Liver (tissue), 9 donors: ENCODE data around the gene LRRC7. TPM values are rescaled to one million over a fixed set of nuclear protein-coding genes. Genes with fewer than 3 reads are reported as not detected.

Source experiments
- DNase-seq: peaks from one replicate; pipeline ENCODE4 v3.0.0-alpha.2; 2017; ENCODE audit warnings: low spot score
- H3K27ac ChIP-seq, 2 donors: one replicate each; pipeline ENCODE4 v1.7.0; 2013; ENCODE audit warnings: inconsistent platforms in 2 of 2, low read length in 2 of 2, control low read depth in 1 of 2, low read depth in 1 of 2, mild to moderate bottlenecking in 1 of 2
- H3K27me3 ChIP-seq, 4 donors: one replicate each; pipeline versions ENCODE4 v1.6.1 to v1.7.0; 2013; ENCODE audit warnings: low read length in 3 of 4, inconsistent platforms in 1 of 4, mild to moderate bottlenecking in 1 of 4, moderate library complexity in 1 of 4; ENCODE audit not compliant: control insufficient read depth in 4 of 4, insufficient read depth in 4 of 4
- H3K36me3 ChIP-seq, 4 donors: one replicate each; pipeline versions ENCODE4 v1.6.1 to v1.7.0; 2013; ENCODE audit warnings: low read length in 3 of 4, mild to moderate bottlenecking in 3 of 4, low read depth in 1 of 4, moderate library complexity in 1 of 4; ENCODE audit not compliant: control insufficient read depth in 4 of 4, insufficient read depth in 3 of 4
- H3K4me1 ChIP-seq, 4 donors: one replicate each; pipeline versions ENCODE4 v1.6.1 to v1.7.0; 2013; ENCODE audit warnings: low read length in 3 of 4, mild to moderate bottlenecking in 3 of 4, moderate library complexity in 1 of 4; ENCODE audit not compliant: control insufficient read depth in 4 of 4, insufficient read depth in 4 of 4
- H3K4me3 ChIP-seq, 3 donors: one replicate each; pipeline versions ENCODE4 v1.6.1 to v1.7.0; 2013; ENCODE audit warnings: low read length in 3 of 3, control low read depth in 1 of 3, low read depth in 1 of 3, mild to moderate bottlenecking in 1 of 3
- H3K9ac ChIP-seq, 2 donors: one replicate each; pipeline ENCODE4 v1.7.0; 2013; ENCODE audit warnings: low read length in 2 of 2, mild to moderate bottlenecking in 2 of 2, moderate library complexity in 2 of 2, control low read depth in 1 of 2, low read depth in 1 of 2
- H3K9me3 ChIP-seq, 4 donors: one replicate each; pipeline versions ENCODE4 v1.6.1 to v1.7.0; 2013; ENCODE audit warnings: low read length in 3 of 4; ENCODE audit not compliant: control insufficient read depth in 4 of 4
- ATF3 ChIP-seq: IDR thresholded peaks from 2 replicates; pipeline ENCODE4 v1.6.1; 2016; ENCODE audit warnings: antibody characterized with exemption
- EGR1 ChIP-seq, 2 donors: IDR thresholded peaks; 2 replicates each; pipeline ENCODE4 v1.6.1; 2016 to 2018; ENCODE audit warnings: antibody characterized with exemption in 2 of 2, low read depth in 2 of 2
- FOXA1 ChIP-seq: IDR thresholded peaks from 2 replicates; pipeline ENCODE4 v1.6.1; 2016; ENCODE audit warnings: antibody characterized with exemption
- GABPA ChIP-seq, 2 donors: IDR thresholded peaks in 1 of 2; conservative IDR thresholded peaks in 1 of 2; 2 replicates each; pipeline ENCODE4 v1.6.1; 2016; ENCODE audit warnings: antibody characterized with exemption in 2 of 2, mild to moderate bottlenecking in 1 of 2, moderate library complexity in 1 of 2
- HNF4G ChIP-seq: IDR thresholded peaks from 2 replicates; pipeline ENCODE4 v1.6.1; 2016; ENCODE audit warnings: antibody characterized with exemption
- JUND ChIP-seq, 2 donors: IDR thresholded peaks; 2 replicates each; pipeline ENCODE4 v1.6.1; 2016; ENCODE audit warnings: antibody characterized with exemption in 2 of 2
- RAD21 ChIP-seq, 2 donors: IDR thresholded peaks; 2 replicates each; pipeline ENCODE4 v1.6.1; 2016; ENCODE audit warnings: antibody characterized with exemption in 2 of 2, mild to moderate bottlenecking in 2 of 2
- YY1 ChIP-seq: IDR thresholded peaks from 2 replicates; pipeline ENCODE4 v1.6.1; 2016; ENCODE audit warnings: antibody characterized with exemption, mild to moderate bottlenecking
- ZBTB33 ChIP-seq: IDR thresholded peaks from 2 replicates; pipeline ENCODE4 v1.6.1; 2016; ENCODE audit warnings: antibody characterized with exemption
- WGBS: extraction: QIAGEN DNeasy Blood & Tissue Kit; methylation state at CpG from one replicate; pipeline ENCODE4 v1.1.7; 2013; 5-methylcytosine and 5-hydroxymethylcytosine counted together
- polyA plus RNA-seq, 2 donors: library from polyadenylated mRNA; stranded (reverse) in 1 of 2; unstranded in 1 of 2; fragments of 200-250 nt in 1 of 2; fragments of >200 nt in 1 of 2; fragmentation: Nextera tagmentation in 1 of 2; extraction: Ambion mirVana in 1 of 2; gene quantifications; one replicate each; pipeline versions ENCODE4 v1.2.1 to v1.2.3, GENCODE V29; 2013 to 2015
- total RNA-seq, 2 donors: library from RNA; depleted of rRNA; stranded (reverse); fragments of >200 nt; gene quantifications; one replicate each; pipeline ENCODE4 v1.2.3, GENCODE V29; 2014
- TF ChIP-seq, protein P1 (sequence below): IDR thresholded peaks from 2 replicates; pipeline ENCODE4 v1.6.1; 2016; ENCODE audit warnings: antibody characterized with exemption, mild to moderate bottlenecking
- donor health status: healthy.
- donor health status: healthy.
- donor health status: healthy.
- donor health status: healthy.
- donor health status: healthy.

The LRRC7 gene
- total and polyA plus RNA-seq, 4 donors: 0.08 to 1.1 (median 0.67) TPM

- H3K9ac ChIP-seq: no peak overlapping the region
- H3K27ac ChIP-seq: no peak overlapping the region
- peak; percentile 35 for DNase-seq
- WGBS: 40% methylated on average over 2 of the region's 2 CpGs
- H3K36me3 ChIP-seq: no peaks in the 10 kb centered on the region
- H3K9me3 ChIP-seq: no peaks in the 10 kb centered on the region
- TF ChIP-seq ZBTB33 (no peak), RAD21 (IDR thresholded peaks at IDR 0.05) (peak; percentile 26 to 56)
- peaks cover 0 to 2% (median 0%) of the 10 kb centered on the region in 4 donors for H3K27me3 ChIP-seq
- no peaks in the 10 kb centered on the region for H3K4me1 ChIP-seq
- H3K4me3 ChIP-seq: no peak overlapping the region
These were observed 133.0 kb downstream of the LRRC7 start for GRCh38 chr1:69700770-69701169.

DNA sequence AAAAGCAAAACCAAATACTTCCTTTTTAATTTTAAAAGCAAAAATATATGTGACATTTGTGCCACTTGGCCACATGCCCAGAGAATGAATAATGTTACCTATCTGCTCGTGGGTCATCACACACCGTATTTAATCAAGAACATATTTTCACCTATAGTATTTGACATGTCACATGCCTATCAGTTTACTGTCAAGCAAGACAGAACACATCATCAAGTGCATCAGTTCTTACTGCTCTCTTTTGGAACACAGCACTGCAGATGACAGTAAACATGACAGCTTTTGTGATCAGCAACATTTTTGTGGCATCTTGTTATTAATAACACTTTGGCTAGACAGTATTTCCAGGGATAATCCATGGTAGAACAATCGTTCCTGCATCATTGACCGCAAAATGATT is 134.4 kb downstream of the LRRC7 start:
- no peak for DNase-seq

GRCh38 chr1:69706473-69706872 is 138.8 kb downstream of the LRRC7 start:
- no peak overlapping the region for H3K9ac ChIP-seq
- TF ChIP-seq ATF3: no peak
- no peak for TF ChIP-seq HNF4G
- TF ChIP-seq EGR1 (IDR thresholded peaks at IDR 0.05; ENCODE audit: low read depth in 2 of 2): no peak
- no peak for TF ChIP-seq FOXA1
- no peak for TF ChIP-seq JUND (IDR thresholded peaks at IDR 0.05)
- no peak overlapping the region for H3K27ac ChIP-seq
- DNase-seq: no peak
- H3K36me3 ChIP-seq: no peaks in the 10 kb centered on the region
- H3K27me3 ChIP-seq: peaks cover 0 to 2% (median 0%) of the 10 kb centered on the region in 4 donors
- WGBS: 51% methylated on average over 1 of the region's 1 CpG
- H3K4me3 ChIP-seq: no peak overlapping the region
- no peaks in the 10 kb centered on the region for H3K4me1 ChIP-seq
- no peaks in the 10 kb centered on the region for H3K9me3 ChIP-seq

More for the DNA sequence above, 134.4 kb downstream of the LRRC7 start:
- Histone ChIP-seq H3K27me3 (peaks cover 0 to 2% (median 0%) of the 10 kb centered on the region in 4 donors), H3K27ac (no peak overlapping the region), H3K9ac (no peak overlapping the region), H3K4me3 (no peak overlapping the region), H3K4me1 (no peaks in the 10 kb centered on the region), H3K9me3 (no peaks in the 10 kb centered on the region), H3K36me3 (no peaks in the 10 kb centered on the region)
- WGBS: 57% methylated on average over 4 of the region's 4 CpGs
- TF ChIP-seq, protein P1, sequence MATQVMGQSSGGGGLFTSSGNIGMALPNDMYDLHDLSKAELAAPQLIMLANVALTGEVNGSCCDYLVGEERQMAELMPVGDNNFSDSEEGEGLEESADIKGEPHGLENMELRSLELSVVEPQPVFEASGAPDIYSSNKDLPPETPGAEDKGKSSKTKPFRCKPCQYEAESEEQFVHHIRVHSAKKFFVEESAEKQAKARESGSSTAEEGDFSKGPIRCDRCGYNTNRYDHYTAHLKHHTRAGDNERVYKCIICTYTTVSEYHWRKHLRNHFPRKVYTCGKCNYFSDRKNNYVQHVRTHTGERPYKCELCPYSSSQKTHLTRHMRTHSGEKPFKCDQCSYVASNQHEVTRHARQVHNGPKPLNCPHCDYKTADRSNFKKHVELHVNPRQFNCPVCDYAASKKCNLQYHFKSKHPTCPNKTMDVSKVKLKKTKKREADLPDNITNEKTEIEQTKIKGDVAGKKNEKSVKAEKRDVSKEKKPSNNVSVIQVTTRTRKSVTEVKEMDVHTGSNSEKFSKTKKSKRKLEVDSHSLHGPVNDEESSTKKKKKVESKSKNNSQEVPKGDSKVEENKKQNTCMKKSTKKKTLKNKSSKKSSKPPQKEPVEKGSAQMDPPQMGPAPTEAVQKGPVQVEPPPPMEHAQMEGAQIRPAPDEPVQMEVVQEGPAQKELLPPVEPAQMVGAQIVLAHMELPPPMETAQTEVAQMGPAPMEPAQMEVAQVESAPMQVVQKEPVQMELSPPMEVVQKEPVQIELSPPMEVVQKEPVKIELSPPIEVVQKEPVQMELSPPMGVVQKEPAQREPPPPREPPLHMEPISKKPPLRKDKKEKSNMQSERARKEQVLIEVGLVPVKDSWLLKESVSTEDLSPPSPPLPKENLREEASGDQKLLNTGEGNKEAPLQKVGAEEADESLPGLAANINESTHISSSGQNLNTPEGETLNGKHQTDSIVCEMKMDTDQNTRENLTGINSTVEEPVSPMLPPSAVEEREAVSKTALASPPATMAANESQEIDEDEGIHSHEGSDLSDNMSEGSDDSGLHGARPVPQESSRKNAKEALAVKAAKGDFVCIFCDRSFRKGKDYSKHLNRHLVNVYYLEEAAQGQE: no peak
- TF ChIP-seq GABPA (IDR thresholded peaks at IDR 0.05 in 1 of 2, conservative IDR thresholded peaks at IDR 0.05 in 1 of 2) (no peak), EGR1 (IDR thresholded peaks at IDR 0.05; ENCODE audit: low read depth in 2 of 2) (no peak), YY1 (no peak)
